Measurements from ENCODE around the gene HOXA3.
A peak's percentile ranks its signal among the peaks of the same experiment; 100 is the strongest.

Gene HOXA3

GRCh38 chr7:27142580-27143022 is 9.8 kb downstream of the HOXA3 start:
- no peaks in the 10 kb centered on the region for H4K20me1 ChIP-seq (ENCODE audit: control insufficient read depth, insufficient read depth, low read depth, low read length)
- H3K4me3 ChIP-seq (ENCODE audit: low read length): peak overlapping the region; percentile 70
- peaks cover 38% of the 10 kb centered on the region for H3K27me3 ChIP-seq (ENCODE audit: control insufficient read depth, low read length)
- H3K27ac ChIP-seq (ENCODE audit: low read depth, low read length): no peak overlapping the region
- peaks cover 10% of the 10 kb centered on the region for H3K4me1 ChIP-seq (ENCODE audit: control insufficient read depth, low read length)
- no peaks in the 10 kb centered on the region for H3K9me3 ChIP-seq (ENCODE audit: control insufficient read depth, insufficient read depth, low read length)
- H3K9me2 ChIP-seq (replicated peaks; ENCODE audit: control insufficient read depth, low read length): no peaks in the 10 kb centered on the region
- peak overlapping the region; percentile 75 for H3K4me2 ChIP-seq (ENCODE audit: low read length)
- no peaks in the 10 kb centered on the region for H3K79me2 ChIP-seq (ENCODE audit: control insufficient read depth, low read length)
- no peaks in the 10 kb centered on the region for H3F3A ChIP-seq (ENCODE audit: control insufficient read depth, insufficient read depth)
- TF ChIP-seq EZH2phosphoT487 (IDR thresholded peaks at IDR 0.05; ENCODE audit: borderline replicate concordance, low read length): no peak
- no peak for TF ChIP-seq CTCF (IDR thresholded peaks at IDR 0.05; ENCODE audit: low read depth, low read length, poor library complexity, severe bottlenecking)
- H3K36me3 ChIP-seq (ENCODE audit: control insufficient read depth, low read length): no peaks in the 10 kb centered on the region

GRCh38 chr7:27141923-27142579 is 10.3 kb downstream of the HOXA3 start:
- 0 out of 2 replicates have a peak, but pooled peaks cover 5% of the 10 kb centered on the region for H3K4me1 ChIP-seq (ENCODE audit: control insufficient read depth, low read length)
- no peaks in the 10 kb centered on the region for H3K9me3 ChIP-seq (ENCODE audit: control insufficient read depth, insufficient read depth, low read length)
- TF ChIP-seq CTCF (IDR thresholded peaks at IDR 0.05; ENCODE audit: low read depth, low read length, poor library complexity, severe bottlenecking): no peak
- no peak for TF ChIP-seq EZH2phosphoT487 (IDR thresholded peaks at IDR 0.05; ENCODE audit: borderline replicate concordance, low read length)
- H3K9me2 ChIP-seq (replicated peaks; ENCODE audit: control insufficient read depth, low read length): no peaks in the 10 kb centered on the region
- H3K27ac ChIP-seq (ENCODE audit: low read depth, low read length): no peak overlapping the region
- peaks cover 38% of the 10 kb centered on the region for H3K27me3 ChIP-seq (ENCODE audit: control insufficient read depth, low read length)
- no peaks in the 10 kb centered on the region for H3K36me3 ChIP-seq (ENCODE audit: control insufficient read depth, low read length)
- no peaks in the 10 kb centered on the region for H4K20me1 ChIP-seq (ENCODE audit: control insufficient read depth, insufficient read depth, low read depth, low read length)
- H3F3A ChIP-seq (ENCODE audit: control insufficient read depth, insufficient read depth): no peaks in the 10 kb centered on the region
- H3K79me2 ChIP-seq (ENCODE audit: control insufficient read depth, low read length): no peaks in the 10 kb centered on the region
- peak overlapping the region; percentile 75 for H3K4me2 ChIP-seq (ENCODE audit: low read length)
- H3K4me3 ChIP-seq (ENCODE audit: low read length): peak overlapping the region; percentile 70

- Histone ChIP-seq H4K20me1 (ENCODE audit: control insufficient read depth, insufficient read depth, low read depth, low read length) (no peaks in the 10 kb centered on the region), H3K79me2 (ENCODE audit: control insufficient read depth, low read length) (no peaks in the 10 kb centered on the region), H3K4me2 (ENCODE audit: low read length) (no peak overlapping the region), H3K4me3 (ENCODE audit: low read length) (no peak overlapping the region), H3K27ac (ENCODE audit: low read depth, low read length) (no peak overlapping the region), H3F3A (ENCODE audit: control insufficient read depth, insufficient read depth) (no peaks in the 10 kb centered on the region), H3K27me3 (ENCODE audit: control insufficient read depth, low read length) (peaks cover 38% of the 10 kb centered on the region), H3K9me2 (replicated peaks; ENCODE audit: control insufficient read depth, low read length) (no peaks in the 10 kb centered on the region), H3K36me3 (ENCODE audit: control insufficient read depth, low read length) (no peaks in the 10 kb centered on the region), H3K4me1 (ENCODE audit: control insufficient read depth, low read length) (0 out of 2 replicates have a peak, but pooled peaks cover 5% of the 10 kb centered on the region), H3K9me3 (ENCODE audit: control insufficient read depth, insufficient read depth, low read length) (no peaks in the 10 kb centered on the region)
- TF ChIP-seq EZH2phosphoT487 (IDR thresholded peaks at IDR 0.05; ENCODE audit: borderline replicate concordance, low read length): no peak
- TF ChIP-seq CTCF (IDR thresholded peaks at IDR 0.05; ENCODE audit: low read depth, low read length, poor library complexity, severe bottlenecking): no peak
Measured at GRCh38 chr7:27141137-27141922, 11.1 kb downstream of the HOXA3 start.

Data from DOHH2 (cell line).